SU-DHL-6 (cell line): ENCODE data around the gene STOML3.

Experiments used
- H2AFZ ChIP-seq: fragments of 200-600 bp; sonication (generic); 2 replicates; pipeline ENCODE4 v1.6.1; 2014; ENCODE audit warnings: low read depth, mild to moderate bottlenecking, moderate library complexity, mixed read lengths, antibody characterized with exemption, low read length; ENCODE audit not compliant: severe bottlenecking
- H3F3A ChIP-seq: fragments of 200-600 bp; shearing (Covaris generic); 2 replicates; pipeline ENCODE4 v1.6.0; 2016; ENCODE audit warnings: antibody characterized with exemption, mild to moderate bottlenecking; ENCODE audit not compliant: insufficient read depth
- H3K27ac ChIP-seq: fragments of 200-600 bp; sonication (generic); 2 replicates; pipeline ENCODE4 v1.5.1; 2016; ENCODE audit warnings: low read depth, mild to moderate bottlenecking, low read length, moderate library complexity, mixed read lengths
- H3K27me3 ChIP-seq: fragments of 200-600 bp; sonication (generic), shearing (Covaris generic); 2 replicates; pipeline ENCODE4 v1.6.0; 2014; ENCODE audit warnings: mild to moderate bottlenecking, low read length
- H3K36me3 ChIP-seq: fragments of 200-600 bp; sonication (generic); 2 replicates; pipeline ENCODE4 v1.6.1; 2014; ENCODE audit warnings: mild to moderate bottlenecking, low read length, mixed read lengths
- H3K4me2 ChIP-seq: fragments of 300-600, 200-600 bp; shearing (Covaris generic), sonication (generic); 2 replicates; pipeline ENCODE4 v1.6.0; 2014; ENCODE audit warnings: low read length, low read depth, mild to moderate bottlenecking; ENCODE audit not compliant: poor library complexity, severe bottlenecking
- H3K4me3 ChIP-seq: fragments of 200-600 bp; sonication (generic); 2 replicates; pipeline ENCODE4 v1.5.1; 2014; ENCODE audit warnings: antibody characterized with exemption, low read length, mild to moderate bottlenecking, mixed read lengths; ENCODE audit not compliant: insufficient read depth, poor library complexity, severe bottlenecking
- H3K79me2 ChIP-seq: fragments of 200-600 bp; sonication (generic); 2 replicates; pipeline ENCODE4 v1.6.1; 2014; ENCODE audit warnings: mild to moderate bottlenecking, low read length, moderate library complexity; ENCODE audit not compliant: insufficient read depth
- H3K9ac ChIP-seq: fragments of 200-600 bp; sonication (generic); 2 replicates; pipeline ENCODE4 v1.7.0; 2014; ENCODE audit warnings: mild to moderate bottlenecking, low read length
- H3K9me2 ChIP-seq: fragments of 200-600 bp; sonication (generic); replicated peaks from 2 replicates; pipeline ENCODE4 v1.6.1; 2014; ENCODE audit warnings: low read length; ENCODE audit not compliant: insufficient read depth
- H3K9me3 ChIP-seq: fragments of 200-600 bp; sonication (generic); 2 replicates; pipeline ENCODE4 v1.6.1; 2014; ENCODE audit warnings: low read length, mixed read lengths; ENCODE audit not compliant: insufficient read depth
- H4K20me1 ChIP-seq: fragments of 200-600 bp; sonication (generic); 2 replicates; pipeline ENCODE4 v1.6.1; 2014; ENCODE audit warnings: low read depth, mild to moderate bottlenecking, antibody characterized with exemption, low read length, moderate library complexity, mixed read lengths
- CTCF ChIP-seq: fragments of 200-600 bp; sonication (generic); IDR thresholded peaks from one replicate; pipeline ENCODE4 v1.5.1; 2017; ENCODE audit warnings: antibody characterized with exemption, mild to moderate bottlenecking, low read length, moderate library complexity; ENCODE audit not compliant: insufficient read depth, poor library complexity, severe bottlenecking
- EZH2phosphoT487 ChIP-seq: fragments of 200-600 bp; sonication (generic), shearing (Covaris generic); conservative IDR thresholded peaks from 2 replicates; pipeline ENCODE4 v1.6.1; 2018; ENCODE audit warnings: mild to moderate bottlenecking, antibody characterized with exemption, low read length, moderate library complexity, mixed read lengths

Gene STOML3

GRCh38 chr13:39038569-39039030 is 48.0 kb upstream of the STOML3 start:
- Histone ChIP-seq H3K27ac (peak overlapping the region; percentile 86), H2AFZ (peak overlapping the region; percentile 83), H3K9ac (peak overlapping the region; percentile 68), H3K9me2 (no peaks in the 10 kb centered on the region), H3K36me3 (peaks cover 12% of the 10 kb centered on the region), H3F3A (peaks cover 24% of the 10 kb centered on the region; the same call in 1 of the 2 replicates), H3K79me2 (peaks cover 45% of the 10 kb centered on the region), H3K4me2 (peak overlapping the region; percentile 83), H4K20me1 (no peaks in the 10 kb centered on the region), H3K9me3 (no peaks in the 10 kb centered on the region), H3K4me3 (peak overlapping the region; percentile 96), H3K27me3 (no peaks in the 10 kb centered on the region)
- no peak for TF ChIP-seq CTCF
- TF ChIP-seq EZH2phosphoT487, result no peak

- Histone ChIP-seq H3K4me3 (peak within 1 kb of the TSS; percentile 96), H3K79me2 (peaks cover 50% of the 10 kb centered on the region), H3F3A (peaks cover 24% of the 10 kb centered on the region; the same call in 1 of the 2 replicates), H4K20me1 (no peaks in the 10 kb centered on the region), H3K4me2 (peak within 1 kb of the TSS; percentile 83), H3K27me3 (no peaks in the 10 kb centered on the region), H3K36me3 (peaks cover 12% of the 10 kb centered on the region), H2AFZ (peak within 1 kb of the TSS; percentile 83), H3K9ac (peak within 1 kb of the TSS; percentile 68), H3K9me3 (no peaks in the 10 kb centered on the region), H3K27ac (peak within 1 kb of the TSS; percentile 86), H3K9me2 (no peaks in the 10 kb centered on the region)
- TF ChIP-seq EZH2phosphoT487 (no peak), CTCF (no peak)
Observed at GRCh38 chr13:39037880-39038568, 47.4 kb upstream of the STOML3 start, which contains the start of the genes NHLRC3 and PROSER1. NHLRC3 (plus strand) TSS chr13:39038456; CDS start chr13:39038640, 184 bp downstream. PROSER1 (minus strand) TSS chr13:39038089; CDS start chr13:39037242, 847 bp downstream.

- Histone ChIP-seq H3K27ac (peak overlapping the region; percentile 86), H2AFZ (peak overlapping the region; percentile 83), H3K4me2 (peak overlapping the region; percentile 83), H3K27me3 (no peaks in the 10 kb centered on the region), H3K9me2 (no peaks in the 10 kb centered on the region), H3K9me3 (no peaks in the 10 kb centered on the region), H3K9ac (peak overlapping the region; percentile 68), H3K79me2 (peaks cover 56% of the 10 kb centered on the region), H3F3A (peaks cover 24% of the 10 kb centered on the region; the same call in 1 of the 2 replicates), H4K20me1 (no peaks in the 10 kb centered on the region), H3K4me3 (peak overlapping the region; percentile 96), H3K36me3 (peaks cover 12% of the 10 kb centered on the region)
- no peak for TF ChIP-seq CTCF
- TF ChIP-seq EZH2phosphoT487, result no peak
Observed at GRCh38 chr13:39037410-39037879, 46.8 kb upstream of the STOML3 start.
